ENCODE results near the gene ACVR1.

The ACVR1 gene

DNA sequence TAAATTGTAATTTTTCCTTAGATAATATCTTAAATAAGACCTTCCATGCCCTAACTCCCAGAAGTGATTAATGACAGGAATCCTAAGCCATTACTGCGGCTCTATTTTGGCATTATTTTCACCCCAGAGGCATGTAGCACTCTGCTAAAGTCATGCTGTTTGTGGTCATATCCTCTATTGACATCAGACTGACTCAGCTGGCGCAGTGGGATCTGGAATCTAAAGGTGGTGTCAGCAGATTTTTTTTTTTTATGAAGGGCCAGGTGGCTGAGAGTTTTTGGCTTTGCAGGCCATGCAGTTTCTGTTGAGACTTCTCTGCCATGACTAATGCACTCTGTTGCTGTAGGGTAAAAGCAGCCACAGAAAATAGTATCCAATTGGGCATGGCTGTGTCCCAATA is 183.4 kb downstream of the ACVR1 start:
- TF ChIP-seq, protein P1, sequence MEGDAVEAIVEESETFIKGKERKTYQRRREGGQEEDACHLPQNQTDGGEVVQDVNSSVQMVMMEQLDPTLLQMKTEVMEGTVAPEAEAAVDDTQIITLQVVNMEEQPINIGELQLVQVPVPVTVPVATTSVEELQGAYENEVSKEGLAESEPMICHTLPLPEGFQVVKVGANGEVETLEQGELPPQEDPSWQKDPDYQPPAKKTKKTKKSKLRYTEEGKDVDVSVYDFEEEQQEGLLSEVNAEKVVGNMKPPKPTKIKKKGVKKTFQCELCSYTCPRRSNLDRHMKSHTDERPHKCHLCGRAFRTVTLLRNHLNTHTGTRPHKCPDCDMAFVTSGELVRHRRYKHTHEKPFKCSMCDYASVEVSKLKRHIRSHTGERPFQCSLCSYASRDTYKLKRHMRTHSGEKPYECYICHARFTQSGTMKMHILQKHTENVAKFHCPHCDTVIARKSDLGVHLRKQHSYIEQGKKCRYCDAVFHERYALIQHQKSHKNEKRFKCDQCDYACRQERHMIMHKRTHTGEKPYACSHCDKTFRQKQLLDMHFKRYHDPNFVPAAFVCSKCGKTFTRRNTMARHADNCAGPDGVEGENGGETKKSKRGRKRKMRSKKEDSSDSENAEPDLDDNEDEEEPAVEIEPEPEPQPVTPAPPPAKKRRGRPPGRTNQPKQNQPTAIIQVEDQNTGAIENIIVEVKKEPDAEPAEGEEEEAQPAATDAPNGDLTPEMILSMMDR (IDR thresholded peaks at IDR 0.05; ENCODE audit: borderline replicate concordance, insufficient read depth, low read depth, low read length) = no peak
- no peak overlapping the region for H3K4me3 ChIP-seq (ENCODE audit: low read depth, low read length)

DNA sequence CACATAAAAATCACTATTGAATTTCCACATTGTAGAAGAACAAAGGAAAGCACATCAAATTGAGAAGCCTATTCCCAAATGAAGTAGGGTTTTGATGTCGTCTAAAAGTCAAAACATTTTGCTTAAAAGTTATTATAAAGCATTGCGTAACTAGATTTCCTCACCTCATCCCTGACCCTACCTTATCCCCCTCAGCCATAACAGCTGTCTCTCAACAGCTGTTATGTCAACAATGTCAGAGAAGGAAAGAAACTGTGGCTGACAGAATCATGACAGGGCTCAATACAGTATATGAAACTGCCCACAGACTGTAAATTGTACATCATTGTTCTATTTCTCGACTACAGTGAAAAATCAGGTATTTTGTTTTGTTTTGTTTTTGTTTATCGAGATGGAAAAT is 184.4 kb downstream of the ACVR1 start:
- no peak overlapping the region for H3K4me3 ChIP-seq (ENCODE audit: low read depth, low read length)
- TF ChIP-seq, protein P1 (IDR thresholded peaks at IDR 0.05; ENCODE audit: borderline replicate concordance, insufficient read depth, low read depth, low read length) = no peak

DNA sequence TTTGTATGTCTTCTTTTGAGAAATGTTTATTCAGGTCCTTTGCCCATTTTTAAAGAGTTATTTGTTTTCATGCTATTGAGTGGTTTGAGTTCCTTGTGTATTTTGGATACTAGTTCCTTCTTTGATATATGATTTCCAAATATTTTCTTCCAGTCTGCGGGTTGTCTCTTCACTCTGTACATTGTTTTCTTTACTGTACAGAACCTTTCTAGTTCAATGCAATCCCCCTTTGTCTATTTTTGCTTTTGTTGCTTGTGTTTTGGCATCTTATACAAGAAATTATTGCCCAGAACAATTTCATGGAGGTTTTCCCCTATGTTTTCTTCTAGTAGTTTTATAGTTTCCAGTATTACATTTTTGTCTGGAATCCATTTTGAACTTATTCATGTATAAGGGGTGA is 185.0 kb downstream of the ACVR1 start:
- no peak overlapping the region for H3K4me3 ChIP-seq (ENCODE audit: low read depth, low read length)
- TF ChIP-seq, protein P1 (IDR thresholded peaks at IDR 0.05; ENCODE audit: borderline replicate concordance, insufficient read depth, low read depth, low read length) = no peak

Data from GM12875 (cell line).